HepG2 (cell line): ENCODE data around the gene CNTF. TPM values are rescaled to one million over a fixed set of nuclear protein-coding genes. Genes with fewer than 3 reads are reported as not detected.

Source experiments
- ELF1 ChIP-seq: sonication (generic); formaldehyde crosslinking; IDR thresholded peaks from 2 replicates; pipeline ENCODE4 v1.4.0; 2020; ENCODE audit warnings: missing genetic modification reagents
- JARID2 ChIP-seq: sonication (generic); formaldehyde crosslinking; IDR thresholded peaks from 2 replicates; pipeline ENCODE4 v1.8.1; 2023; ENCODE audit warnings: missing genetic modification reagents, inconsistent platforms; ENCODE audit not compliant: insufficient replicate concordance
- MAX ChIP-seq: IDR thresholded peaks from 2 replicates; pipeline ENCODE4 v1.6.1; 2012; ENCODE audit warnings: inconsistent platforms
- NCOA5 ChIP-seq: sonication (generic); formaldehyde crosslinking; IDR thresholded peaks from 2 replicates; pipeline ENCODE4 v1.4.0; 2020; ENCODE audit warnings: missing genetic modification reagents
- NR3C1 ChIP-seq: sonication (generic); formaldehyde crosslinking; IDR thresholded peaks from 2 replicates; pipeline ENCODE4 v1.4.0; 2020; ENCODE audit warnings: missing genetic modification reagents
- ONECUT2 ChIP-seq: sonication (generic); formaldehyde crosslinking; IDR thresholded peaks from 2 replicates; pipeline ENCODE4 v1.4.0; 2020; ENCODE audit warnings: missing genetic modification reagents
- RFX5 ChIP-seq: IDR thresholded peaks from 2 replicates; pipeline ENCODE4 v1.6.1; 2011; ENCODE audit warnings: low read depth, low read length, improper control_type of control experiment
- SALL2 ChIP-seq: sonication (generic); formaldehyde crosslinking; IDR thresholded peaks from 2 replicates; pipeline ENCODE4 v1.8.1; 2023; ENCODE audit warnings: mild to moderate bottlenecking, missing genetic modification reagents, inconsistent platforms
- SUZ12 ChIP-seq: fragments of 150-350 bp; IDR thresholded peaks from 2 replicates; pipeline ENCODE4 v1.6.1; 2014; ENCODE audit warnings: low read depth, low read length
- TBX2 ChIP-seq: sonication (generic); formaldehyde crosslinking; IDR thresholded peaks from 2 replicates; pipeline ENCODE4 v1.5.0; 2020; ENCODE audit warnings: missing genetic modification reagents, mild to moderate bottlenecking, borderline replicate concordance
- ZBTB1 ChIP-seq: sonication (generic); formaldehyde crosslinking; IDR thresholded peaks from 2 replicates; pipeline ENCODE4 v1.4.0; 2020; ENCODE audit warnings: missing genetic modification reagents, borderline replicate concordance
- ZBTB7A ChIP-seq: sonication (generic); formaldehyde crosslinking; IDR thresholded peaks from 2 replicates; pipeline ENCODE4 v1.8.0; 2022; ENCODE audit warnings: mild to moderate bottlenecking, missing genetic modification reagents
- ZBTB8A ChIP-seq: sonication (generic); formaldehyde crosslinking; IDR thresholded peaks from 2 replicates; pipeline ENCODE4 v1.4.0; 2020; ENCODE audit warnings: mild to moderate bottlenecking, low read depth, missing genetic modification reagents, borderline replicate concordance
- ZNF512 ChIP-seq: sonication (generic); formaldehyde crosslinking; IDR thresholded peaks from 2 replicates; pipeline ENCODE4 v1.4.0; 2020; ENCODE audit warnings: mild to moderate bottlenecking, missing genetic modification reagents
- ZNF558 ChIP-seq: sonication (generic); formaldehyde crosslinking; IDR thresholded peaks from 2 replicates; pipeline ENCODE4 v1.9.0; 2022; ENCODE audit warnings: mild to moderate bottlenecking, missing genetic modification reagents, borderline replicate concordance
- ZNF704 ChIP-seq: sonication (generic); formaldehyde crosslinking; IDR thresholded peaks from 2 replicates; pipeline ENCODE4 v1.8.1; 2023; ENCODE audit warnings: mild to moderate bottlenecking, inconsistent platforms, moderate library complexity, missing genetic modification reagents, borderline replicate concordance
- ZNF782 ChIP-seq: sonication (generic); formaldehyde crosslinking; IDR thresholded peaks from 2 replicates; pipeline ENCODE4 v1.4.0; 2020; ENCODE audit warnings: missing genetic modification reagents, mild to moderate bottlenecking, borderline replicate concordance
- ZSCAN9 ChIP-seq: IDR thresholded peaks from 2 replicates; pipeline ENCODE4 v1.6.1; 2016; ENCODE audit warnings: borderline replicate concordance
- polyA plus RNA-seq, 8 experiments: library from polyadenylated mRNA; depleted of rRNA in 3 of 8; stranded (reverse) in 7 of 8; unstranded in 1 of 8; fragments of >200 nt; fragmentation: Illumina TruSeq in 4 of 8; extraction: Trizol in 4 of 8; gene quantifications; 2 replicates each; pipeline versions ENCODE4 v1.2.1 to v1.2.3, GENCODE V29; 2011 to 2016; ENCODE audit warnings: low read depth in 4 of 8, missing spikeins in 1 of 8, mixed read lengths in 1 of 8; ENCODE audit not compliant: insufficient read depth in 1 of 8
- total RNA-seq, 5 experiments: library from RNA; depleted of rRNA; stranded (reverse); fragments of >200 nt; fragmentation: Illumina TruSeq; extraction: Trizol; gene quantifications; 2 replicates each; pipeline ENCODE4 v1.2.3, GENCODE V29; 2016; ENCODE audit warnings: low read depth in 1 of 5
- TF ChIP-seq, protein P1 (sequence below): sonication (generic); formaldehyde crosslinking; IDR thresholded peaks from 2 replicates; pipeline ENCODE4 v1.4.0; 2020; ENCODE audit warnings: missing genetic modification reagents
- TF ChIP-seq, protein P2 (sequence below): IDR thresholded peaks from 2 replicates; pipeline ENCODE4 v1.6.1; 2016; ENCODE audit warnings: mild to moderate bottlenecking, missing biosample characterization, missing genetic modification reagents
- TF ChIP-seq, protein P3 (sequence below): sonication (generic); formaldehyde crosslinking; IDR thresholded peaks from 2 replicates; pipeline ENCODE4 v1.4.0; 2020; ENCODE audit warnings: missing genetic modification reagents, mild to moderate bottlenecking, borderline replicate concordance

The CNTF gene
- total and polyA plus RNA-seq, 2 of the 13 experiments (the other 11 are each of a cell fraction or from before 2014, with no cell fraction given): 0.51 to 2.3 TPM

- TF ChIP-seq ZBTB1 (no peak), NR3C1 (CRISPR knock-in tag) (no peak), TBX2 (CRISPR knock-in tag) (peak; percentile 48; the same call in 1 of the 2 replicates), SUZ12 (no peak), ZSCAN9 (CRISPR knock-in tag) (peak; percentile 44; the same call in 1 of the 2 replicates), NCOA5 (CRISPR knock-in tag) (no peak), RFX5 (no peak), MAX (peak; percentile 99), JARID2 (CRISPR knock-in tag) (no peak), ZNF704 (no peak), SALL2 (CRISPR knock-in tag) (no peak), ZBTB7A (peak; percentile 84), ZBTB8A (CRISPR knock-in tag) (no peak), ZNF782 (CRISPR knock-in tag) (no peak; the same call in 1 of the 2 replicates), ELF1 (CRISPR knock-in tag) (no peak), ZNF558 (CRISPR knock-in tag) (peak; percentile 46; the same call in 1 of the 2 replicates), ONECUT2 (CRISPR knock-in tag) (no peak), ZNF512 (CRISPR knock-in tag) (no peak)
- TF ChIP-seq, protein P1, sequence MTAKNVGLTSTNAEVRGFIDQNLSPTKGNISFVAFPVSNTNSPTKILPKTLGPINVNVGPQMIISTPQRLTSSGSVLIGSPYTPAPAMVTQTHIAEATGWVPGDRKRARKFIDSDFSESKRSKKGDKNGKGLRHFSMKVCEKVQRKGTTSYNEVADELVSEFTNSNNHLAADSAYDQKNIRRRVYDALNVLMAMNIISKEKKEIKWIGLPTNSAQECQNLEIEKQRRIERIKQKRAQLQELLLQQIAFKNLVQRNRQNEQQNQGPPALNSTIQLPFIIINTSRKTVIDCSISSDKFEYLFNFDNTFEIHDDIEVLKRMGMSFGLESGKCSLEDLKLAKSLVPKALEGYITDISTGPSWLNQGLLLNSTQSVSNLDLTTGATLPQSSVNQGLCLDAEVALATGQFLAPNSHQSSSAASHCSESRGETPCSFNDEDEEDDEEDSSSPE (CRISPR knock-in tag): 0 out of 2 replicates have a peak, but pooled peaks have one; percentile 36
- TF ChIP-seq, protein P2, sequence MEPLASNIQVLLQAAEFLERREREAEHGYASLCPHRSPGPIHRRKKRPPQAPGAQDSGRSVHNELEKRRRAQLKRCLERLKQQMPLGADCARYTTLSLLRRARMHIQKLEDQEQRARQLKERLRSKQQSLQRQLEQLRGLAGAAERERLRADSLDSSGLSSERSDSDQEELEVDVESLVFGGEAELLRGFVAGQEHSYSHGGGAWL (CRISPR knock-in tag): peak; percentile 89
- TF ChIP-seq, protein P3, sequence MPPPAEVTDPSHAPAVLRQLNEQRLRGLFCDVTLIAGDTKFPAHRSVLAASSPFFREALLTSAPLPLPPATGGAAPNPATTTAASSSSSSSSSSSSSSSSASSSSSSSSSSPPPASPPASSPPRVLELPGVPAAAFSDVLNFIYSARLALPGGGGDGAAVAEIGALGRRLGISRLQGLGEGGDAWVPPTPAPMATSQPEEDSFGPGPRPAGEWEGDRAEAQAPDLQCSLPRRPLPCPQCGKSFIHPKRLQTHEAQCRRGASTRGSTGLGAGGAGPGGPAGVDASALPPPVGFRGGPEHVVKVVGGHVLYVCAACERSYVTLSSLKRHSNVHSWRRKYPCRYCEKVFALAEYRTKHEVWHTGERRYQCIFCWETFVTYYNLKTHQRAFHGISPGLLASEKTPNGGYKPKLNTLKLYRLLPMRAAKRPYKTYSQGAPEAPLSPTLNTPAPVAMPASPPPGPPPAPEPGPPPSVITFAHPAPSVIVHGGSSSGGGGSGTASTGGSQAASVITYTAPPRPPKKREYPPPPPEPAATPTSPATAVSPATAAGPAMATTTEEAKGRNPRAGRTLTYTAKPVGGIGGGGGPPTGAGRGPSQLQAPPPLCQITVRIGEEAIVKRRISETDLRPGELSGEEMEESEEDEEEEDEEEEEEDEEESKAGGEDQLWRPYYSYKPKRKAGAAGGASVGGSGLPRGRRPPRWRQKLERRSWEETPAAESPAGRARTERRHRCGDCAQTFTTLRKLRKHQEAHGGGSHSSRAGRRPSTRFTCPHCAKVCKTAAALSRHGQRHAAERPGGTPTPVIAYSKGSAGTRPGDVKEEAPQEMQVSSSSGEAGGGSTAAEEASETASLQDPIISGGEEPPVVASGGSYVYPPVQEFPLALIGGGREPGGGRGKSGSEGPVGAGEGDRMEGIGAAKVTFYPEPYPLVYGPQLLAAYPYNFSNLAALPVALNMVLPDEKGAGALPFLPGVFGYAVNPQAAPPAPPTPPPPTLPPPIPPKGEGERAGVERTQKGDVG (CRISPR knock-in tag): no peak; the same call in 1 of the 2 replicates
Measured at GRCh38 chr11:58579192-58580129, 43.0 kb upstream of the CNTF start (continued).
